ENCODE data around the gene DDO.
"Not testable (repeated sequence)": the region's sequence is repeated elsewhere in the genome, so short reads cannot be mapped to it uniquely, and the experiment has no call there.

DDO gene

GRCh38 chr6:110415086-110415916 lies at the start of gene DDO:
DDO (minus strand) TSS chr6:110415575; CDS start chr6:110413462, 2,113 bp downstream.
- DNase-seq (ENCODE audit: low read depth in 2 of 2): no peak

- DNase-seq (ENCODE audit: low read depth in 2 of 2): no peak
These were observed 47.6 kb upstream of the DDO start for GRCh38 chr6:110462884-110463481.

- DNase-seq (ENCODE audit: low read depth in 2 of 2): no peak
These were observed 46.0 kb upstream of the DDO start for GRCh38 chr6:110461376-110461775.

- no peak for DNase-seq (ENCODE audit: low read depth in 2 of 2)
These were observed 43.8 kb upstream of the DDO start for GRCh38 chr6:110459137-110459536.

- DNase-seq (ENCODE audit: low read depth in 2 of 2): no peak
These were observed 43.1 kb upstream of the DDO start for GRCh38 chr6:110458476-110458875.

GRCh38 chr6:110457567-110458175 lies 42.3 kb upstream of the DDO start:
- not testable (repeated sequence) for DNase-seq (ENCODE audit: low read depth in 2 of 2)

GRCh38 chr6:110456694-110457093 lies 41.3 kb upstream of the DDO start:
- no peak for DNase-seq (ENCODE audit: low read depth in 2 of 2)

- no peak for DNase-seq (ENCODE audit: low read depth in 2 of 2)
These were observed 34.1 kb upstream of the DDO start for GRCh38 chr6:110449541-110449895.

GRCh38 chr6:110448846-110449540 lies 33.6 kb upstream of the DDO start:
- no peak for DNase-seq (ENCODE audit: low read depth in 2 of 2)

GRCh38 chr6:110447761-110448160 lies 32.4 kb upstream of the DDO start:
- DNase-seq (ENCODE audit: low read depth in 2 of 2): no peak

- DNase-seq (ENCODE audit: low read depth in 2 of 2): no peak
These were observed 31.0 kb upstream of the DDO start for GRCh38 chr6:110446405-110446804.

- no peak for DNase-seq (ENCODE audit: low read depth in 2 of 2)
These were observed 24.7 kb upstream of the DDO start for GRCh38 chr6:110440026-110440425.

GRCh38 chr6:110439356-110439755 lies 24.0 kb upstream of the DDO start:
- DNase-seq (ENCODE audit: low read depth in 2 of 2): no peak

GRCh38 chr6:110434961-110435602 lies 19.7 kb upstream of the DDO start:
- no peak for DNase-seq (ENCODE audit: low read depth in 2 of 2)

- no peak for DNase-seq (ENCODE audit: low read depth in 2 of 2)
These were observed 17.0 kb upstream of the DDO start for GRCh38 chr6:110432285-110432900.

- no peak for DNase-seq (ENCODE audit: low read depth in 2 of 2)
These were observed 15.4 kb upstream of the DDO start for GRCh38 chr6:110430741-110431140.

- no peak for DNase-seq (ENCODE audit: low read depth in 2 of 2)
These were observed 14.9 kb upstream of the DDO start for GRCh38 chr6:110430236-110430635.

GRCh38 chr6:110428153-110428552 lies 12.8 kb upstream of the DDO start:
- no peak for DNase-seq (ENCODE audit: low read depth in 2 of 2)

- DNase-seq (ENCODE audit: low read depth in 2 of 2): no peak
These were observed 10.4 kb upstream of the DDO start for GRCh38 chr6:110425816-110426215.

GRCh38 chr6:110422444-110422822 lies 7.1 kb upstream of the DDO start:
- no peak for DNase-seq (ENCODE audit: low read depth in 2 of 2)

- no peak for DNase-seq (ENCODE audit: low read depth in 2 of 2)
These were observed 6.5 kb upstream of the DDO start for GRCh38 chr6:110421749-110422443.

Measured in activated CD8-positive, alpha-beta memory T cell treated with anti-CD3 and anti-CD28 coated beads for 4 hours (primary cell).